Stomach (tissue), 9 donors: ENCODE results near the gene KRTAP5-10. TPM values are rescaled to one million over a fixed set of nuclear protein-coding genes. Genes with fewer than 3 reads are reported as not detected.

Experiments used
- DNase-seq, 2 donors: peaks; one replicate each; pipeline versions ENCODE4 v3.0.0 to v3.0.0-alpha.2; 2013 to 2019
- H3K27ac ChIP-seq, 5 donors: fragments of 200-600 bp in 4 of 5; sonication (generic) in 4 of 5; one replicate each; pipeline ENCODE4 v1.5.1; 2013 to 2019; ENCODE audit warnings: mild to moderate bottlenecking in 1 of 5, moderate library complexity in 1 of 5
- H3K27me3 ChIP-seq, 3 donors: fragments of 200-600 bp; sonication (generic); one replicate each; pipeline ENCODE4 v1.5.1; 2017 to 2019; ENCODE audit warnings: mixed run types in 1 of 3
- H3K36me3 ChIP-seq, 4 donors: fragments of 200-600 bp; sonication (generic); 1 replicate in 3 of 4; 2 replicates in 1 of 4; pipeline ENCODE4 v1.5.1; 2016 to 2019
- H3K4me1 ChIP-seq, 4 donors: fragments of 200-600 bp; sonication (generic); one replicate each; pipeline ENCODE4 v1.5.1; 2016 to 2019
- H3K4me3 ChIP-seq, 4 donors: fragments of 200-600 bp; sonication (generic) in 3 of 4; one replicate each; pipeline ENCODE4 v1.5.1; 2016 to 2019; ENCODE audit warnings: mild to moderate bottlenecking in 1 of 4
- H3K9me3 ChIP-seq, 4 donors: fragments of 200-600 bp; sonication (generic); one replicate each; pipeline ENCODE4 v1.5.1; 2016 to 2019
- EP300 ChIP-seq: sonication (generic); formaldehyde crosslinking; IDR thresholded peaks from one replicate; pipeline ENCODE4 v1.6.1; 2017; ENCODE audit warnings: antibody characterized with exemption
- POLR2A ChIP-seq, 4 donors: fragments of 450-650 bp; IDR thresholded peaks; one replicate each; pipeline ENCODE4 v1.6.1; 2016; ENCODE audit warnings: antibody characterized with exemption in 4 of 4, control low read depth in 2 of 4, mild to moderate bottlenecking in 1 of 4, moderate library complexity in 1 of 4
- POLR2AphosphoS5 ChIP-seq, 3 donors: sonication (generic); formaldehyde crosslinking; IDR thresholded peaks; one replicate each; pipeline ENCODE4 v1.6.1; 2016; ENCODE audit warnings: antibody characterized with exemption in 3 of 3
- WGBS, 5 donors: extraction: QIAGEN DNeasy Blood & Tissue Kit in 3 of 5; methylation state at CpG; one replicate each; pipeline versions ENCODE4 v1.1.5 to v1.1.7; 2013 to 2018; 5-methylcytosine and 5-hydroxymethylcytosine counted together
- intact Hi-C: fragments of 100-400 bp; cut with DNase I; formaldehyde crosslinking; loops from one replicate; pipeline ENCODE4 v1.15.1; 2023; ENCODE audit warnings: low total_unique reads
- polyA plus RNA-seq, 3 donors: library from polyadenylated mRNA; stranded (reverse); fragments of 200-250 nt; gene quantifications; one replicate each; pipeline ENCODE4 v1.2.3, GENCODE V29; 2013
- total RNA-seq, 5 donors: library from RNA; depleted of rRNA; stranded (reverse); fragments of >200 nt; gene quantifications; one replicate each; pipeline versions ENCODE4 v1.1.0 to v1.2.3, GENCODE V29; 2014 to 2016
- TF ChIP-seq, protein P1 (sequence below), 7 experiments: fragments of 450-650 bp in 4 of 7; fragments of 200-600 bp in 3 of 7; sonication (generic) in 3 of 7; IDR thresholded peaks; one replicate each; pipeline ENCODE4 v1.5.1; 2016 to 2019; ENCODE audit warnings: antibody characterized with exemption in 7 of 7, control low read depth in 2 of 7, mild to moderate bottlenecking in 1 of 7
- donor health status: healthy with polysubstance abuse.
- donor health status: Bipolar disorder and iron deficiency.
- donor health status: healthy.

The KRTAP5-10 gene
- total and polyA plus RNA-seq, 8 donors, result not detected

DNA sequence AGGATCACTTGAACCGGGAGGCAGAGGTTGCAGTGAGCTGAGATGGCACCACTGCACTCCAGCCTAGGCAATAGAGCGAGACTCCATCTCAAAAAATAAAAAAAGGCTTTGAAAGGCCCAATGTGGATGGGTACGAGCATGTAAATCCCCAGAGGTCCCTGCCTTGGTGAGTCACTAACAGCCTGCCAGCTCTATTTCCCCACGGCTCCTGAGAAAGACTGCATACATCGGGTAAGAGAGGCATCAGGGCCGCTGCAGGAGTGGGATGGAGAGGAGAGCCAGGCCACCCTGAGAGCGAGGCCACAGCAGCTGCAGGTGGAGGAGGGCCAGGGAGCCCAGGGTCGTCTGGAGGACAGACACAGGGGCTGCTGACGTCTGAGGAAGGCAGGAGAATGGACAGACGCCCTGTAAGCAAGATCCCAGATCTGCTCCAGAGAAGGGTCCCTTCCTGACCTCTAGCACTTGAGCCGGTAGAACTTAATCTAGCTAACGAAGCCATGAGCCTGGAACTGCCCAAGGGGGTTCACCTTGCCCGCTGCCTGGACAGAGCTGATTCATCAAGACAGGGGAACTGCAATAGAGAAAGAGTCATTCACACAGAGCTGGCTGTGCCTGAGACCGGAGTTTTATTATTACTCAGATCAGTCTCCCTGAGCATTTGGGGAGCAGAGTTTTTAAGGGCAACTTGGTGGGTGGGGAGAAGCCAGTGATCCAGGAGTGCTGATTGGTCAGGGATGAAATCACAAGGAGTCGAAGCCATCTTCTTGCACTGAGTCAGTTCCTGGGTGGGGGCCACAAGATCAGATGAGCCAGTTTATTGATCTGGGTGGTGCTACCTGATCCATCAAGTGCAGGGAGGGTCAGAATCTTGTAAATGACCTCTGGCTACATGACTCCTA lies 22.2 kb upstream of the KRTAP5-10 start:
- H3K4me1 ChIP-seq, result no peaks in the 10 kb centered on the region
- peaks cover 0 to 8% (median 4%) of the 10 kb centered on the region in 3 donors for H3K27me3 ChIP-seq
- no peaks in the 10 kb centered on the region for H3K36me3 ChIP-seq
- no peaks in the 10 kb centered on the region for H3K9me3 ChIP-seq
- TF ChIP-seq POLR2AphosphoS5 (IDR thresholded peaks at IDR 0.05) (no peak), POLR2A (IDR thresholded peaks at IDR 0.05) (no peak), EP300 (no peak)
- TF ChIP-seq, protein P1, sequence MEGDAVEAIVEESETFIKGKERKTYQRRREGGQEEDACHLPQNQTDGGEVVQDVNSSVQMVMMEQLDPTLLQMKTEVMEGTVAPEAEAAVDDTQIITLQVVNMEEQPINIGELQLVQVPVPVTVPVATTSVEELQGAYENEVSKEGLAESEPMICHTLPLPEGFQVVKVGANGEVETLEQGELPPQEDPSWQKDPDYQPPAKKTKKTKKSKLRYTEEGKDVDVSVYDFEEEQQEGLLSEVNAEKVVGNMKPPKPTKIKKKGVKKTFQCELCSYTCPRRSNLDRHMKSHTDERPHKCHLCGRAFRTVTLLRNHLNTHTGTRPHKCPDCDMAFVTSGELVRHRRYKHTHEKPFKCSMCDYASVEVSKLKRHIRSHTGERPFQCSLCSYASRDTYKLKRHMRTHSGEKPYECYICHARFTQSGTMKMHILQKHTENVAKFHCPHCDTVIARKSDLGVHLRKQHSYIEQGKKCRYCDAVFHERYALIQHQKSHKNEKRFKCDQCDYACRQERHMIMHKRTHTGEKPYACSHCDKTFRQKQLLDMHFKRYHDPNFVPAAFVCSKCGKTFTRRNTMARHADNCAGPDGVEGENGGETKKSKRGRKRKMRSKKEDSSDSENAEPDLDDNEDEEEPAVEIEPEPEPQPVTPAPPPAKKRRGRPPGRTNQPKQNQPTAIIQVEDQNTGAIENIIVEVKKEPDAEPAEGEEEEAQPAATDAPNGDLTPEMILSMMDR (IDR thresholded peaks at IDR 0.05), result no peak
- 75 to 84% (median 81%) methylated on average over 13 to 15 of the region's 15 CpGs for whole genome bisulfite sequencing, 5 donors
- intact Hi-C loops, result no loop called here
- no peak overlapping the region for H3K27ac ChIP-seq
- no peak overlapping the region for H3K4me3 ChIP-seq
- DNase-seq, result no peak

DNA sequence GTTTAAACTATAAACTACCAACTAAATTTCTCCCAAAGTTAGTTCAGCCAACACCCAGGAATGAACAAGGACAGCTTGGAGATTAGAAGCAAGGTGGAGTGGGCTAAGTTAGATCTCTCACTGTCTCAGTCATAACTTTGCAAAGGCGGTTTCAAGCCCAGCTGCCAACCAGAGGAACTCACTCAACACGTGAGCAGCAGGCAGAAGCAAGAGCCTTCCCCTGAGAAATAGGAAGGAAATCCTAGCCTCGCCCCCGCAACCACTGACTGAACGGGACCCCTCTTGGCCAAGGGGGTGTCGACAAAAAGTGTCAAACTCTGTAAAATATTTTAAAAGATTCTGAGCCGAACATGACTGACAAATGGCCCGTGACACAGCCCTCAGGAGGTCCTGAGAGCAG lies 21.5 kb upstream of the KRTAP5-10 start:
- Histone ChIP-seq H3K9me3 (no peaks in the 10 kb centered on the region), H3K4me3 (no peak overlapping the region), H3K4me1 (no peaks in the 10 kb centered on the region), H3K27ac (no peak overlapping the region), H3K36me3 (no peaks in the 10 kb centered on the region), H3K27me3 (peaks cover 0 to 9% (median 8%) of the 10 kb centered on the region in 3 donors)
- TF ChIP-seq EP300 (no peak), POLR2A (IDR thresholded peaks at IDR 0.05) (no peak), POLR2AphosphoS5 (IDR thresholded peaks at IDR 0.05) (no peak)
- TF ChIP-seq, protein P1 (IDR thresholded peaks at IDR 0.05), result no peak
- 57 to 69% (median 66%) methylated on average over 8 of the region's 8 CpGs for WGBS, 5 donors
- intact Hi-C loops, result no loop called here
- DNase-seq, result no peak

GRCh38 chr11:71544525-71545214 lies 20.7 kb upstream of the KRTAP5-10 start:
- intact Hi-C loops, result no loop called here
- no peak for DNase-seq
- 63 to 73% (median 69%) methylated on average over 6 of the region's 6 CpGs for WGBS, 5 donors

GRCh38 chr11:71545405-71545966 lies 19.9 kb upstream of the KRTAP5-10 start:
- Histone ChIP-seq H3K27me3 (peaks cover 0 to 10% (median 8%) of the 10 kb centered on the region in 3 donors), H3K27ac (no peak overlapping the region), H3K4me1 (no peaks in the 10 kb centered on the region), H3K36me3 (no peaks in the 10 kb centered on the region), H3K4me3 (no peak overlapping the region), H3K9me3 (no peaks in the 10 kb centered on the region)
- no peak for DNase-seq
- intact Hi-C loops, result no loop called here
- TF ChIP-seq POLR2A (IDR thresholded peaks at IDR 0.05) (no peak), EP300 (no peak)
- TF ChIP-seq, protein P1 (IDR thresholded peaks at IDR 0.05), result no peak
- WGBS, 5 donors, result 83 to 90% (median 85%) methylated on average over 12 of the region's 12 CpGs

More at GRCh38 chr11:71544525-71545214, 20.7 kb upstream of the KRTAP5-10 start:
- Histone ChIP-seq H3K27ac (no peak overlapping the region), H3K9me3 (no peaks in the 10 kb centered on the region), H3K4me1 (no peaks in the 10 kb centered on the region), H3K4me3 (no peak overlapping the region), H3K36me3 (no peaks in the 10 kb centered on the region), H3K27me3 (peaks cover 0 to 10% (median 8%) of the 10 kb centered on the region in 3 donors)
- TF ChIP-seq POLR2A (IDR thresholded peaks at IDR 0.05), result no peak
